HFF-Myc (cell line): Measurements from ENCODE around the gene SELENOW.
"Not testable (repeated sequence)": the region's sequence is repeated elsewhere in the genome, so short reads cannot be mapped to it uniquely, and the experiment has no call there.

Experiments used
- DNase-seq: peaks from one replicate; pipeline ENCODE4 v3.0.0-alpha.2; 2011; ENCODE audit warnings: low read depth; ENCODE audit errors: extremely low read depth
- H3K4me3 ChIP-seq: replicated peaks from 2 replicates; pipeline ENCODE4 v1.5.1; 2011; ENCODE audit warnings: low read depth, mild to moderate bottlenecking, control low read depth, low read length
- CTCF ChIP-seq: IDR thresholded peaks from 2 replicates; pipeline ENCODE4 v1.5.1; 2012; ENCODE audit warnings: mild to moderate bottlenecking, low read depth, low read length, control low read depth; ENCODE audit errors: missing control alignments

Gene SELENOW

GRCh38 chr19:47797996-47798903, 19.7 kb downstream of the SELENOW start:
- DNase-seq: no peak
- no peak for TF ChIP-seq CTCF
- no peak overlapping the region for H3K4me3 ChIP-seq

- TF ChIP-seq CTCF: no peak
- H3K4me3 ChIP-seq: no peak overlapping the region
- no peak for DNase-seq
Measured at GRCh38 chr19:47798904-47799266, 20.4 kb downstream of the SELENOW start.

- no peak for DNase-seq
- no peak for TF ChIP-seq CTCF
- H3K4me3 ChIP-seq: no peak overlapping the region
Measured at GRCh38 chr19:47801270-47801669, 22.8 kb downstream of the SELENOW start.

- no peak for DNase-seq
- no peak overlapping the region for H3K4me3 ChIP-seq
- TF ChIP-seq CTCF: no peak
Measured at GRCh38 chr19:47802521-47803043, 24.1 kb downstream of the SELENOW start.

- not testable (repeated sequence) for DNase-seq, H3K4me3 ChIP-seq
Measured at GRCh38 chr19:47803148-47803547, 24.6 kb downstream of the SELENOW start.

- DNase-seq, H3K4me3 ChIP-seq: not testable (repeated sequence)
Measured at GRCh38 chr19:47803671-47804070, 25.2 kb downstream of the SELENOW start.

- not testable (repeated sequence) for DNase-seq, H3K4me3 ChIP-seq
Measured at GRCh38 chr19:47804451-47804850, 25.9 kb downstream of the SELENOW start, which contains the start of gene TPRX1. Gene TPRX1 (minus strand): TSS chr19:47804551. CDS start chr19:47804539, 12 bp downstream.

GRCh38 chr19:47805313-47805712, 26.8 kb downstream of the SELENOW start:
- no peak overlapping the region for H3K4me3 ChIP-seq
- TF ChIP-seq CTCF: no peak
- no peak for DNase-seq
